ENCODE measurements around the gene UGT2B17.
"Not testable (repeated sequence)": the region's sequence is repeated elsewhere in the genome, so short reads cannot be mapped to it uniquely, and the experiment has no call there.

The UGT2B17 gene

GRCh38 chr4:68568535-68568934 is 7.6 kb downstream of the UGT2B17 start:
- DNase-seq, result not testable (repeated sequence)

GRCh38 chr4:68566364-68566763 is 9.8 kb downstream of the UGT2B17 start:
- not testable (repeated sequence) for DNase-seq

GRCh38 chr4:68565082-68565481 is 11.0 kb downstream of the UGT2B17 start:
- not testable (repeated sequence) for DNase-seq

- DNase-seq, result not testable (repeated sequence)
These were observed 15.6 kb downstream of the UGT2B17 start for GRCh38 chr4:68560364-68561070.

GRCh38 chr4:68553830-68554229 is 22.3 kb downstream of the UGT2B17 start:
- not testable (repeated sequence) for DNase-seq

- DNase-seq, result not testable (repeated sequence)
These were observed 23.0 kb downstream of the UGT2B17 start for GRCh38 chr4:68552818-68553811.

GRCh38 chr4:68542742-68543141 is 33.4 kb downstream of the UGT2B17 start:
- not testable (repeated sequence) for DNase-seq

GRCh38 chr4:68536375-68536774 is 39.7 kb downstream of the UGT2B17 start:
- no peak for DNase-seq

GRCh38 chr4:68535974-68536373 is 40.1 kb downstream of the UGT2B17 start:
- DNase-seq, result no peak

GRCh38 chr4:68522232-68522631 is 53.9 kb downstream of the UGT2B17 start:
- not testable (repeated sequence) for DNase-seq

- DNase-seq, result no peak
These were observed 55.1 kb downstream of the UGT2B17 start for GRCh38 chr4:68520985-68521384.

GRCh38 chr4:68518889-68519288 is 57.2 kb downstream of the UGT2B17 start:
- DNase-seq, result no peak

GRCh38 chr4:68505452-68505851 is 70.7 kb downstream of the UGT2B17 start:
- not testable (repeated sequence) for DNase-seq

GRCh38 chr4:68504836-68505235 is 71.3 kb downstream of the UGT2B17 start:
- not testable (repeated sequence) for DNase-seq

- not testable (repeated sequence) for DNase-seq
These were observed 72.7 kb downstream of the UGT2B17 start for GRCh38 chr4:68503462-68503861.

- DNase-seq, result no peak
These were observed 77.1 kb downstream of the UGT2B17 start for GRCh38 chr4:68499021-68499420.

- DNase-seq, result peak; percentile 29
These were observed 77.6 kb downstream of the UGT2B17 start for GRCh38 chr4:68498413-68499007.

GRCh38 chr4:68494688-68495087 is 81.4 kb downstream of the UGT2B17 start:
- no peak for DNase-seq

- DNase-seq, result no peak
These were observed 85.2 kb downstream of the UGT2B17 start for GRCh38 chr4:68490826-68491457.

GRCh38 chr4:68489338-68489737 is 86.8 kb downstream of the UGT2B17 start:
- DNase-seq, result no peak

All from NCI-H187 treated with DMSO at 0.1 percent for 48 hours (cell line).